GM19452 (cell line): ENCODE results near the gene RIN3.

Experiments used
- ATAC-seq: cut with Tn5 transposase; IDR thresholded peaks from one replicate; pipeline ENCODE4 v1.9.1; 2021; ENCODE audit not compliant: unreplicated experiment

RIN3 gene

DNA sequence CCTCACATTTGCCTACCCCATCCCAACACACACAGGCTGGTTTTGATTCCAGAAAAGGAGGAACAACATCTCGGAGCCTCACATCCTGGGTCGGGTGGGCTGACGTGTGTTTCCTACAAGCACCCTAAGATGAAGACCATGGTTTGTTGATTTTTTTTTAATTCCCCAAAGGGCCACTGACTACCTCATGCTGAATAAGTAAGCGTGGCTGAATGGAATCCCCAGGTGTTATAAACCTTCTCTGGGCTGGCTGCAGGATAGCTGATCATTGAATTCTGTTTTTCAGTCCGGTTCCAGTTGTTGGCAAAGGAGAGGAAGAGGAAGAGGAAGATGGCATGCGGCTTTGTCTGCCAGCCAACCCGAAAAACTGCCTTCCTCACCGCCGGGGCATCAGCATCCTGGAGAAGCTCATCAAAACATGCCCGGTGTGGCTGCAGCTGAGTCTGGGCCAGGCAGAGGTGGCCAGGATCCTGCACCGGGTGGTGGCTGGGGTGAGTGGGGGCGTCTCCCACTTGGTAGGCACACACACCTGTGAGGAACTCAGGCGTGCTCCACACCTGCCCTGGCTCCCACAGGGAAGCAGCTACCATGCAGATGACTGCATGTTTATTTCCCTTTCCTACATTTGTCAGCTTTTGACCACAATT lies 42.0 kb downstream of the RIN3 start:
- ATAC-seq = no peak

GRCh38 chr14:92556255-92556741 lies 42.7 kb downstream of the RIN3 start:
- ATAC-seq = no peak

DNA sequence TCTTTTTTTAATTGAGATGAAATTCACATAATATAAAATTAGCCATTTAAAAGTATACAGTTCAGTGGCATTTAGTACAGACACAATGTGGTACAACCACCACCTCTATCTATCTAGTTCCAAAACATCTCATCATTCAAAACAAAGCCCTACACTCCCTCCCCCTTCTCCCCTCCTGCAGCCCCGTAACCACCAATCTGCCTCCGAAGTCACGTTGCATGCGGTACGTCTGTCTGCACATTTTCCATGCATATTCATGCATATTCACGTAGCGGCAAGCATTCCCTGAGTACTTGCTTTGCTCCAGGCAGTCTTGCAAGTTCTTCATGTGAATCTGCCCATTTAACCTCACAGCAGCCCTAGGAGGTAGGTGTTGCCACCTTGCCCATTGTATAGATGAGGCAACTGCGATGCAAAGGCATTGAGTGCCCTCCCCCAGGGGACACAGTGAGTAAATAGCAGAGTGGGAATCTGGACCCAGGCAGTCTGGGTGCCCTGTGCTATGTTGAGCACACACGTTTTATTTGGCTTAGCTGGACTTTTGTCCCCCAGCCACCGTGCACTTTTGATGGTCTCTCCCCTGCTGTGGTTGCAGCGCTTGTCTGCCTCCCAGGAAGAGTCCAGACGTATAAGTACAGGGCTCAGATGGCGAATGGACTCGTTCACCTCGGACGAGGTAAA lies 43.4 kb downstream of the RIN3 start:
- no peak for ATAC-seq

- ATAC-seq = no peak
These were observed 43.9 kb downstream of the RIN3 start for GRCh38 chr14:92557544-92557912.

- no peak for ATAC-seq
These were observed 44.7 kb downstream of the RIN3 start for GRCh38 chr14:92558319-92558718.

DNA sequence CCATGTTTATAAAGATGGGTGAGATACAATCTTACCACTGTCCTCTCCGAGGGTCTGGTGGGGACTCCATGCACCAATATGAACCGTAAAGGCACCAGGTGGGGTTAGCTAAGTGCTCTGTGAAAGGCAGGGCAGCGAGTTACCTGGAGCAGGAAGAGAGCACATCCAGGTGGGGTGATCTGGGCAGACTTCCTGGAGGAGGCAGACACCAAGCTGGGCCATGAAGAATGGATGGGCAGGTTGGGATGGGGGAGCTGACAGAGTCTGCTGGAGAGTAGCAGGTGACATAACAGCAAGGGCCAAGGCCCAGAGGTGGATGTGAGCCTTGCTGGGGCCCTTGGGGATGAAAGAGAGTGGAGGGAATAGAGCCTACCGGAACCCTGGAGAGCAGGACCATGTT lies 45.9 kb downstream of the RIN3 start:
- no peak for ATAC-seq

DNA sequence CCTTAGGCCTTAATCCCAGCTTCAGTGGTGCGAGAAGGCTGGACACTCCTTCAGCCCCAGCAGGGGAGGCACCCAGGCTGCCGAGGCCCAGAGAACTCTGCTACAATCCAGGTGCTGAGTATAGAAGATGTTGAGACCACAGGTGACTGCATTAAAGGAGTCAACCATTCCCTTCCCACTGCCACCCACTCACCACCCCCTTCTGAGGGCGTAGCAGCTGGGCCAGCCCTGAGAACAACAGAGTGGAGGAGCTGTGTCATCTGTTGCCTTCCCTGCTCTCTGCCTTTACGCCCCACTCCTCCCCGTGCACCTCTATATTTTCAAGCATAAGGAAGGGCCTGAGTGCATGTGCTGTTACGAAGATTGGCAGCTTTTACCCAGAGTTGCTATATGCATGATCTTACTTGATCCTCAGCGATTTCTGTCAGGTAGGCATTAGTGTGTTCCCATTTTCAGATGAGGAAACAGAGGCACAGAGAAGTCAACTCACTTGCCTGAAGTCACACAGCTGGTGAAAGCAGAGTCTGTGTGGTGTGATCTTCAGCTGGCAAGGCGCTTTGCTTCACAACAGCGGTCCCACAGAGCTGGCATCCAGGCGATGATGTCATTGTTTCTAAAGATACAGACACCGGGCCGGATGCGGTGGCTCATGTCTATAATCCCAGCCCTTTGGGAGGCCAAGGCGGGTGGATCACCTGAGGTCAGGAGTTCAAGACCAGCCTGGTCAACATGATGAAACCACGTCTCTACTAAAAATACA lies 46.7 kb downstream of the RIN3 start:
- ATAC-seq = no peak

- no peak for ATAC-seq
These were observed 48.4 kb downstream of the RIN3 start for GRCh38 chr14:92561906-92562479.

GRCh38 chr14:92563359-92563758 lies 49.8 kb downstream of the RIN3 start:
- no peak for ATAC-seq

GRCh38 chr14:92563765-92564285 lies 50.2 kb downstream of the RIN3 start:
- no peak for ATAC-seq

DNA sequence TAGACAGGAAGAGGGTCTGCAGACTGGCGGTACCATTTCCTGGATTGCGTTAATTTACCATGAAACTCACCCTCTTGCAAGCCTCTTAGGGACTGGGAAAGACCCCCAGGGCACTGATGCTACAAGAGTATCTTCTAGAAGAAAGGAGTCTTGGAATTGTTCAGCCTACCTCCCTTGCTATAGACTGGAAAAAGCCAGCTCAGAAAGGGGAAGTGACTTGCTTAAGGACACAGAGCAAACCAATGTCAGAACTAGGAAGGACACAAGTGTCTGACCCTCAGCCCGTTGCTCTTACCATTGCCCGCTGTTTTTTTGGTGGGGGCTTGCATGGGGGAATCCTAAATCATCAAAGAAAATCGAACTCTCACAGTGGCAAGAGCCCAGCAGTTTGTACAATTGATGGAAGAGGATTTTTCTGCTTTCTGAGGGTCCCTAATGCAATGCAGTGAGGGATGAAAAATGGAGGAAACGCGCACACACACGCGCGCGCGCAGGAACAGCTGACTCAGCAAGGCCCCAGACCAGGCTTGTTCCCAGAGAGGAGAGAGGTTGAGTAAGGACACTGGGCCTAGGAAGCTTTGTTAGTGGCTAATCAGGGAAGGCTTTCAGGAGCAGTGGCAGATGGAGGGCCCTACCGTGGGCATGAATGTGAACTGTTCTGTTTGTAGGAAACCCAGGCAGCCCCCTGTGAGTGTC lies 50.9 kb downstream of the RIN3 start:
- ATAC-seq = no peak

DNA sequence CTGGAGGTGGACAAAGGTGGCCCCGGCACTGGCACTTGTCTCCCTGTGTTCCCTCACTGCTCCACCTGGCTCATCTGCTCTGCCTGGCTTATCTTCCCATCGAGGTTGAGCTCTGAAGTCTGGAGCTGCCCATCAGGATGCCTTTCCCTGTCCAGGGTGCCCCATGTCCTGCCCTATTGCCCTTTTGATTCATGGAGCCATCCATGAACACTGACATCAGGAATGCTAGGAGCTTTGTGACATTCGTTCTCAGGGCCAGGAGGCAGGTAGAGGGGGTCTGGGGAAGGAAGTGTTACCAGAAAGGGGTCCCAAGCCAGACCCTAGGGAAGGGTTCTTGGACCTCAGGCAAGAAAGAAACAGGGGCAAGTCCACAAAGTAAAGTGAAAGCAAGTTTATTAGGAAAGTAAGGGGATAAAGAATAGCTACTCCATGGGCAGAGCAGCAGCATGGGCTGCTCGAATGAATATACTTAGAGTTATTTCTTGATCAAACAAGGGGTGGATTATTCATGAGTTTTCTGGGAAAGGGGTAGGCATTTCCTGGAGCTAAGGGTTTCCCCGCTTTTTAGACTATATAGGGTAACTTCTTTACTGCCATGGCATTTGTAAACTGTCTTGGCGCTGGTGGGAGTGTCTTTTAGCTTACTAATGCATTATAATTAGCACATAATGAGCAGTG lies 51.6 kb downstream of the RIN3 start:
- ATAC-seq = no peak

- no peak for ATAC-seq
These were observed 52.1 kb downstream of the RIN3 start for GRCh38 chr14:92565718-92566115.

GRCh38 chr14:92567173-92567725 lies 53.7 kb downstream of the RIN3 start:
- ATAC-seq = no peak

- ATAC-seq = peak; percentile 77
These were observed 55.3 kb downstream of the RIN3 start for GRCh38 chr14:92568621-92569479.

GRCh38 chr14:92570674-92571262 lies 57.2 kb downstream of the RIN3 start:
- ATAC-seq = no peak

GRCh38 chr14:92572050-92572449 lies 58.5 kb downstream of the RIN3 start:
- no peak for ATAC-seq

- no peak for ATAC-seq
These were observed 60.3 kb downstream of the RIN3 start for GRCh38 chr14:92573761-92574498.
